HCT116 (cell line): ENCODE measurements around the gene RASIP1. TPM values are rescaled to one million over a fixed set of nuclear protein-coding genes. Genes with fewer than 3 reads are reported as not detected.
A peak's percentile ranks its signal among the peaks of the same experiment; 100 is the strongest.

Source experiments
- ATAC-seq: fragments of 200-7000 bp; cut with Tn5 transposase; 2 replicates; pipeline ENCODE4 v1.9.1; 2020; ENCODE audit warnings: mild to moderate bottlenecking, moderate library complexity
- BruUV-seq: library from RNA; stranded (reverse); fragments of 400-500 nt; replicated peaks from 2 replicates; lab custom pipeline; 2021; lab: Mats Ljungman, UMichigan
- CTCF ChIA-PET: fragments of 300-600 bp; sonication (Branson Sonifier 250); formaldehyde crosslinking; loops from one replicate; lab custom pipeline; 2021; ENCODE audit warnings: antibody characterized with exemption; lab: Charles Lee
- POLR2A ChIA-PET: fragments of 300-600, 350-600 bp; sonication (Branson Sonifier 250); formaldehyde crosslinking; loops from one replicate; lab custom pipeline; 2021; ENCODE audit warnings: antibody characterized with exemption; lab: Charles Lee
- RAD21 ChIA-PET, 2 experiments: fragments of 300-600 bp; sonication (Branson Sonifier 250); formaldehyde crosslinking; loops; one replicate each; lab custom pipeline; 2023; ENCODE audit warnings: low total read pairs in 2 of 2; ENCODE audit not compliant: uncharacterized antibody in 2 of 2, unreplicated experiment in 2 of 2, low non-redundant PET in 1 of 2; lab: Charles Lee
- DNase-seq: peaks from one replicate; pipeline ENCODE4 v3.0.0-alpha.2; 2010; ENCODE audit warnings: low read depth, low spot score
- H2AFZ ChIP-seq: fragments of 200-600 bp; shearing (Covaris generic), sonication (generic); 2 replicates; pipeline ENCODE4 v1.6.1; 2017; ENCODE audit warnings: low read depth, mixed run types, mixed read lengths, antibody characterized with exemption, low read length; ENCODE audit not compliant: poor library complexity, severe bottlenecking
- H3K27ac ChIP-seq: 2 replicates; pipeline ENCODE4 v1.5.1; 2012; ENCODE audit warnings: low read depth, low read length
- H3K27me3 ChIP-seq: fragments of 200-600 bp; sonication (generic); 2 replicates; pipeline ENCODE4 v1.6.1; 2016; ENCODE audit warnings: mixed run types, low read length, mixed read lengths; ENCODE audit not compliant: insufficient read depth
- H3K36me3 ChIP-seq, 2 experiments: fragments of 200-500 bp in 1 of 2; fragments of 200-600 bp in 1 of 2; sonication (Bioruptor generic) in 1 of 2; sonication (generic) in 1 of 2; 2 replicates each; pipeline versions ENCODE4 v1.5.1 to v1.6.1; 2014 to 2016; ENCODE audit warnings: low read length in 2 of 2, inconsistent platforms in 1 of 2, mixed read lengths in 1 of 2, mixed run types in 1 of 2; ENCODE audit not compliant: insufficient read depth in 2 of 2, control insufficient read depth in 1 of 2
- H3K4me1 ChIP-seq, 2 experiments: fragments of 200-600 bp in 1 of 2; sonication (generic) in 1 of 2; 2 replicates each; pipeline versions ENCODE4 v1.5.1 to v1.6.1; 2012 to 2017; ENCODE audit warnings: low read length in 2 of 2, inconsistent platforms in 1 of 2, mild to moderate bottlenecking in 1 of 2, mixed read lengths in 1 of 2, mixed run types in 1 of 2, moderate library complexity in 1 of 2; ENCODE audit not compliant: insufficient read depth in 2 of 2, control insufficient read depth in 1 of 2
- H3K4me2 ChIP-seq: fragments of 200-600 bp; sonication (generic); 2 replicates; pipeline ENCODE4 v1.6.1; 2017; ENCODE audit warnings: mixed run types, low read length, mixed read lengths
- H3K4me3 ChIP-seq, 2 experiments: fragments of 200-600 bp in 1 of 2; sonication (generic) in 1 of 2; replicated peaks in 1 of 2; 2 replicates each; pipeline ENCODE4 v1.5.1; 2011 to 2016; ENCODE audit warnings: low read length in 2 of 2, control low read depth in 1 of 2, low read depth in 1 of 2, mild to moderate bottlenecking in 1 of 2, mixed read lengths in 1 of 2, mixed run types in 1 of 2
- H3K79me2 ChIP-seq: fragments of 200-600 bp; sonication (generic); 2 replicates; pipeline ENCODE4 v1.6.1; 2017; ENCODE audit warnings: mild to moderate bottlenecking, mixed run types, low read length, moderate library complexity, mixed read lengths; ENCODE audit not compliant: insufficient read depth
- H3K9ac ChIP-seq: fragments of 200-600 bp; sonication (generic); 2 replicates; pipeline ENCODE4 v1.6.1; 2016; ENCODE audit warnings: low read length, mixed read lengths
- H3K9me2 ChIP-seq: fragments of 200-600 bp; sonication (generic), shearing (Covaris generic); 2 replicates; pipeline ENCODE4 v1.6.1; 2017; ENCODE audit warnings: mixed run types, mild to moderate bottlenecking, moderate library complexity; ENCODE audit not compliant: insufficient read depth
- H3K9me3 ChIP-seq, 2 experiments: fragments of 200-500 bp in 1 of 2; fragments of 200-600 bp in 1 of 2; sonication (Bioruptor generic) in 1 of 2; sonication (generic) in 1 of 2; 2 replicates each; pipeline ENCODE4 v1.6.1; 2014 to 2017; ENCODE audit warnings: low read length in 2 of 2, mixed read lengths in 2 of 2, inconsistent platforms in 1 of 2, low read depth in 1 of 2, mild to moderate bottlenecking in 1 of 2, mixed run types in 1 of 2, moderate library complexity in 1 of 2; ENCODE audit not compliant: control insufficient read depth in 1 of 2, insufficient read depth in 1 of 2
- H4K20me1 ChIP-seq: fragments of 200-600 bp; sonication (generic), shearing (Covaris generic); 2 replicates; pipeline ENCODE4 v1.6.1; 2017; ENCODE audit warnings: mixed run types, mild to moderate bottlenecking, moderate library complexity; ENCODE audit not compliant: insufficient read depth
- CEBPB ChIP-seq: IDR thresholded peaks from 2 replicates; pipeline ENCODE4 v1.6.1; 2012; ENCODE audit warnings: low read depth
- EGR1 ChIP-seq: IDR thresholded peaks from 2 replicates; pipeline ENCODE4 v1.6.1; 2012; ENCODE audit warnings: low read depth
- ELF1 ChIP-seq: IDR thresholded peaks from 2 replicates; pipeline ENCODE4 v1.6.1; 2012; ENCODE audit warnings: low read depth, borderline replicate concordance
- EZH2phosphoT487 ChIP-seq: fragments of 200-600 bp; IDR thresholded peaks from 2 replicates; pipeline ENCODE4 v1.6.1; 2018; ENCODE audit warnings: antibody characterized with exemption, borderline replicate concordance
- SIN3A ChIP-seq: IDR thresholded peaks from 2 replicates; pipeline ENCODE4 v1.6.1; 2012; ENCODE audit warnings: low read depth
- ZBTB33 ChIP-seq: IDR thresholded peaks from 2 replicates; pipeline ENCODE4 v1.6.1; 2011; ENCODE audit warnings: mild to moderate bottlenecking, low read length, moderate library complexity; ENCODE audit not compliant: insufficient replicate concordance; ENCODE audit errors: extremely low read depth
- ZFX ChIP-seq: fragments of 450-650 bp; IDR thresholded peaks from 2 replicates; pipeline ENCODE4 v1.6.1; 2017
- intact Hi-C: fragments of 100-400 bp; cut with micrococcal nuclease; formaldehyde crosslinking; loops from 2 replicates; pipeline ENCODE4 v1.10.0; 2022
- total RNA-seq: library from RNA; stranded (reverse); gene quantifications from one replicate; pipeline ENCODE4 v1.2.1, GENCODE V29; 2021; ENCODE audit not compliant: unreplicated experiment
- TF ChIP-seq, protein P1 (sequence below), 3 experiments: fragments of 200-600 bp in 1 of 3; sonication (generic) in 1 of 3; IDR thresholded peaks in 2 of 3; conservative IDR thresholded peaks in 1 of 3; 2 replicates each; pipeline ENCODE4 v1.5.1; 2012 to 2017; ENCODE audit warnings: low read depth in 2 of 3, low read length in 2 of 3, antibody characterized with exemption in 1 of 3, borderline replicate concordance in 1 of 3, control low read depth in 1 of 3, mild to moderate bottlenecking in 1 of 3, mixed read lengths in 1 of 3, mixed run types in 1 of 3, moderate library complexity in 1 of 3; ENCODE audit not compliant: insufficient read depth in 1 of 3

The RASIP1 gene
- total RNA-seq, 1 experiment from 2014 or later = 1.9 TPM

DNA sequence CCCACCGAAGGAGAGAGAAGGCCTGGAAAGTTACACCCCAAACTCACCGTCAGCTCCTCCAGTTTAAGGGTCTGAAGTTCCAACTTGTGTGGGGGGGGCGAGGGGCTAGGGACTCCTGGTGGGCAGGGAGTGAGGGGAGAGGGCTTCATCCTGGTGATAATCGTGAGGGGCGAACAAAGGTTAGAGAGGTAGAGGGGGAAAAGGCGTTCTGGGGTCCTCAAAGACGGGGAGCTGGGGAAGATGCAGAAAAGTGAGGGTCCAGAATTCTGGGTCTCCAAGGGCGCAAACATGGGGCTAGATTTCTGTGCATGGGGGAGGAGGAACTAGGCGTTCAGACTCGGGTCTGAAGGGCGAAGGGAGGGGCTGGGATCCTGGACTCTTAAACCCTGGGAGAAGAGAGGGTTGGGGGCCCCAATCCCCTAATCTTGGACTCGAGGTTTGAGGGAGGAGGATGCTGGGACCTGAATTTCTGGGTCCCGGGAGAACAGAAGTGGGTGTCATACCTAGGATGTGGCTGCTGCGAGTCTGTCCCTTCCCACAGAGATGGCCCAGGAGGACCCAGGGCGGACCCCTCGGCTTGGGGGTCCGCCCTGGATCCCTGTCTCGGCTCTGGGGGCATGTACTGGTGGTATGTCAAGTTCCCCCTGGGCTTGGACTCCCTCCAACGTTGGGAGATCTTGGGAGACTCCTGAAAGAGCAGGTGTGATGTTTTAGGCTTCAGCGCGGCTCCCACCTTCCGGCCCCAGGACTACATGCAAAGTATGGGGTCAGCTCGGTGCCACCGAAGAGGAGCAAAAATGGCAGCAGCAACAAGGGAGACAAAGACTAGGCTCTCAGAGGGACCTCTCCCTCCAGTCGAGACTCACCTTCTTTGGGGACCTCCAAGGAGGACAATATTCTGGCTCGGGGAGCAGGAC, 25.4 kb downstream of the RASIP1 start:
- peak overlapping the region; percentile 77 for H3K27ac ChIP-seq
- H3K27me3 ChIP-seq = no peaks in the 10 kb centered on the region
- no peak for TF ChIP-seq ZBTB33
- TF ChIP-seq EZH2phosphoT487 = no peak
- no peak for TF ChIP-seq CEBPB
- TF ChIP-seq ELF1 = no peak
- TF ChIP-seq ZFX = no peak
- TF ChIP-seq, protein P1, sequence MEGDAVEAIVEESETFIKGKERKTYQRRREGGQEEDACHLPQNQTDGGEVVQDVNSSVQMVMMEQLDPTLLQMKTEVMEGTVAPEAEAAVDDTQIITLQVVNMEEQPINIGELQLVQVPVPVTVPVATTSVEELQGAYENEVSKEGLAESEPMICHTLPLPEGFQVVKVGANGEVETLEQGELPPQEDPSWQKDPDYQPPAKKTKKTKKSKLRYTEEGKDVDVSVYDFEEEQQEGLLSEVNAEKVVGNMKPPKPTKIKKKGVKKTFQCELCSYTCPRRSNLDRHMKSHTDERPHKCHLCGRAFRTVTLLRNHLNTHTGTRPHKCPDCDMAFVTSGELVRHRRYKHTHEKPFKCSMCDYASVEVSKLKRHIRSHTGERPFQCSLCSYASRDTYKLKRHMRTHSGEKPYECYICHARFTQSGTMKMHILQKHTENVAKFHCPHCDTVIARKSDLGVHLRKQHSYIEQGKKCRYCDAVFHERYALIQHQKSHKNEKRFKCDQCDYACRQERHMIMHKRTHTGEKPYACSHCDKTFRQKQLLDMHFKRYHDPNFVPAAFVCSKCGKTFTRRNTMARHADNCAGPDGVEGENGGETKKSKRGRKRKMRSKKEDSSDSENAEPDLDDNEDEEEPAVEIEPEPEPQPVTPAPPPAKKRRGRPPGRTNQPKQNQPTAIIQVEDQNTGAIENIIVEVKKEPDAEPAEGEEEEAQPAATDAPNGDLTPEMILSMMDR (IDR thresholded peaks at IDR 0.05 in 2 of 3, conservative IDR thresholded peaks at IDR 0.05 in 1 of 3; ENCODE audit: borderline replicate concordance in 1 of 3, insufficient read depth in 1 of 3, low read depth in 2 of 3, low read length in 2 of 3) = no peak
- TF ChIP-seq EGR1 = no peak
- TF ChIP-seq SIN3A = no peak
- CTCF ChIA-PET = interaction anchor here (2.3 kb wide), 1 partner anchor 24 kb away, joined by 7 read pairs; no protein-coding TSS in a partner anchor
- DNase-seq (no peak), ATAC-seq (no peak)
- TSS peak; percentile 60 for BruUV-seq
- H3K9me3 ChIP-seq = no peaks in the 10 kb centered on the region
- intact Hi-C loops = loop anchor here (1.0 to 5.0 kb wide), 2 partner anchors 32 to 41 kb away; partner anchors contain the start of gene IZUMO1
- no peaks in the 10 kb centered on the region for H3K9me2 ChIP-seq
- no peak overlapping the region for H2AFZ ChIP-seq
- peak overlapping the region; percentile 73 to 88 for H3K4me3 ChIP-seq
- no peaks in the 10 kb centered on the region for H3K36me3 ChIP-seq
- no peaks in the 10 kb centered on the region for H4K20me1 ChIP-seq
- no peaks in the 10 kb centered on the region for H3K79me2 ChIP-seq
- POLR2A ChIA-PET = interaction anchor here (1.0 to 3.4 kb wide), 4 partner anchors 10 to 24 kb away, joined by 3 to 18 read pairs (median 9); partner anchors contain the start of gene FUT2
- H3K4me2 ChIP-seq = peak overlapping the region; percentile 94
- RAD21 ChIA-PET = no interaction called here
- peaks cover 8 to 32% of the 10 kb centered on the region in 2 experiments for H3K4me1 ChIP-seq
- H3K9ac ChIP-seq = peak overlapping the region; percentile 79
